A549 treated with dexamethasone at 1 μM for 4 hours (cell line): ENCODE data around the gene RAB14. TPM values are rescaled to one million over a fixed set of nuclear protein-coding genes. Genes with fewer than 3 reads are reported as not detected.

ENCODE experiments used
- total RNA-seq: library from RNA; stranded (reverse); fragments of 200-300 nt; extraction: Qiagen RNA extraction; gene quantifications from 5 replicates; pipeline ENCODE4 v1.2.3, GENCODE V29; 2022

RAB14 gene
- 46.2 to 63.4 TPM (median 56.0 TPM) in 5 replicates for total RNA-seq

DNA sequence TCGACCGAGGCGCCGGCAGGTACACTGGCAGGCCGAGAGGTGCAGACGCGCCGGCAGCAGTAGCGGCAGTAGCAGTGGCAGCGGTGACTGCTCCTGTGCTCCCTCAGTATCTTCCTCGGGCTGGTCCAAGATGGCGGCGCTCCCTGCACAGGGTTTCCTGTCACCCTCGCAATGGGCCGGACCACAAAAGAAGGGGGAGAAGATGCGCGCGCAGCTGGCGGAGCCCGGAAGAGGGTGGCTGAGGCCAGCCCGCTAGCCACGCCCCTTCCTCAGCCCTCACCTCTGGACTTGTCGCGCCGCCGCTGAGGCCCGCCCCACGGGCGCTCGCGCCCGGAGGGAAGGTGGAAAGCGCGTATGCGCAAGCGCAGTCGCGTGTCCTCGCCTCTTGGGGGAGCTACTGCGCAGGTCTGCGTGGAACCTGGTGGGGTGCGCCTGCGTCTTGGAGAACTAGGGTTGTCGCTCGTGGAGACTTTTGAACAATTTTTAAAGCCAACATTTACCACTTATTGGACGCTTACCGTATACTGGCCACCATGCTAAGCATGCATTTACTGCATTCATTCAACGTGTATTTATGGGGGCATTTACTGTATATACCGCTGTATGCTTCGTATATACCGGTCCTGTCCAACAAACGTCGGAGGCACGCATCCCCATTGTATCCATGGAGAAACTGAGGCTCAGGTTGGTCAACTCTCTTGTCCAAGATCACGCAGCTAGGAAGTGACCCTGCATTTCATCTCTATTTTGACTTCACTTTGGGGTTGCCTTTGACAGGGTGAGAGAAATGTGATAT, at the start of gene RAB14:
RAB14 (minus strand) TSS at position 132 of the 796 bp plus-strand sequence. CDS start 8,457 bp downstream, outside the sequence.

Other genes starting within 250 kb of the RAB14 start
- gene C5, start 151.6 kb downstream of the RAB14 start, total RNA-seq = 10.4 to 17.6 TPM (median 13.5 TPM) in 5 replicates
- 5.1 to 6.9 TPM (median 6.2 TPM) in 5 replicates for gene CNTRL, start 126.9 kb downstream of the RAB14 start, total RNA-seq
- gene GSN, start 66.3 kb upstream of the RAB14 start, total RNA-seq = 79.4 to 98.9 TPM (median 88.9 TPM) in 5 replicates
- gene STOM, start 168.4 kb upstream of the RAB14 start, total RNA-seq = 506 to 562 TPM (median 509 TPM) in 5 replicates